Activated CD8-positive, alpha-beta memory T cell treated with anti-CD3 and anti-CD28 coated beads, Interleukin-2, amount 50 U/mL, for 24 hours (primary cell): Measurements from ENCODE around the gene LFNG.

ENCODE experiments used
- DNase-seq: peaks from one replicate; pipeline ENCODE4 v3.0.0-alpha.2; 2020; ENCODE audit errors: extremely low read depth

LFNG gene, protein sequence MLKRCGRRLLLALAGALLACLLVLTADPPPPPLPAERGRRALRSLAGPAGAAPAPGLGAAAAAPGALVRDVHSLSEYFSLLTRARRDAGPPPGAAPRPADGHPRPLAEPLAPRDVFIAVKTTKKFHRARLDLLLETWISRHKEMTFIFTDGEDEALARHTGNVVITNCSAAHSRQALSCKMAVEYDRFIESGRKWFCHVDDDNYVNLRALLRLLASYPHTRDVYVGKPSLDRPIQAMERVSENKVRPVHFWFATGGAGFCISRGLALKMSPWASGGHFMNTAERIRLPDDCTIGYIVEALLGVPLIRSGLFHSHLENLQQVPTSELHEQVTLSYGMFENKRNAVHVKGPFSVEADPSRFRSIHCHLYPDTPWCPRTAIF

DNA sequence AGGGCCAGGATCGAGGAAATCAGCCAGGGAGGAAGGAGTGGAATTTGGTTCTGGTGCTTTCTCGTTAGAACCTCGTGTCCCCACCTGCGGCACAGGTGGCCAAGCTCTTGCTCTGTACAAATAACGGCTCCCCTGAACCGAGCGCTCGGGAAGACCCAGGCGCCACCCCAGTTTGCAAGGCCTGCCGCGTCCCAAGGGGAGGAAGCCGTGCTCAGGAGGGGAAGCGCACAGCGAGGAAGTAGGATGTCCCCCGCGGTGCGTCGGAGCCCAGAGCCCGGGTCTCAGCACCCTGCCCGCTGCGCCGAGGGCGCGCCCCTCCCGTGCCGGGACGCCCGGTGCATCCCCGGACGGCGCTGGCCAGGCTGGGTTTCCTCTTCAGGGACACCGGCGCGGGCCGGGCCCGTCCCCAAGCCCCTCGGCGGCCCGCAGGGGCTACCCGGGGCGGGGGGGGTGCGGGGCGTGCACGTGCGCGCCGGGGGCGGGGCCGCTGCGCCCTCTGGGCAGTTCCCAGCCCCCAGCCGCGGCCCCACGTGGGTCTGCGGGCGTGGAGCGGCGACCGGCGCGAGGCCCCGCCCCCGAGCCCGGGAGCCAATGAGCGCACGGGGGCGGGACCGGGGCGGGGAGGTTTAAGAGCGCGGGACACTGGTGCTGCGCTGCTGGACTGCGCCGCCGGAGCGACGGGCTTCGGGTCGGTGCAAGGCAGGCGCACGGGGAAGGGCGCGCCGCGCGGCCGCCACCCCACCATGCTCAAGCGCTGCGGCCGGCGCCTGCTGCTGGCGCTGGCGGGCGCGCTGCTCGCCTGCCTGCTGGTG, at the start of gene LFNG:
LFNG (plus strand) TSS at position 656 of the 812 bp plus-strand sequence; CDS start at position 744, 88 bp downstream.
- no peak for DNase-seq

DNA sequence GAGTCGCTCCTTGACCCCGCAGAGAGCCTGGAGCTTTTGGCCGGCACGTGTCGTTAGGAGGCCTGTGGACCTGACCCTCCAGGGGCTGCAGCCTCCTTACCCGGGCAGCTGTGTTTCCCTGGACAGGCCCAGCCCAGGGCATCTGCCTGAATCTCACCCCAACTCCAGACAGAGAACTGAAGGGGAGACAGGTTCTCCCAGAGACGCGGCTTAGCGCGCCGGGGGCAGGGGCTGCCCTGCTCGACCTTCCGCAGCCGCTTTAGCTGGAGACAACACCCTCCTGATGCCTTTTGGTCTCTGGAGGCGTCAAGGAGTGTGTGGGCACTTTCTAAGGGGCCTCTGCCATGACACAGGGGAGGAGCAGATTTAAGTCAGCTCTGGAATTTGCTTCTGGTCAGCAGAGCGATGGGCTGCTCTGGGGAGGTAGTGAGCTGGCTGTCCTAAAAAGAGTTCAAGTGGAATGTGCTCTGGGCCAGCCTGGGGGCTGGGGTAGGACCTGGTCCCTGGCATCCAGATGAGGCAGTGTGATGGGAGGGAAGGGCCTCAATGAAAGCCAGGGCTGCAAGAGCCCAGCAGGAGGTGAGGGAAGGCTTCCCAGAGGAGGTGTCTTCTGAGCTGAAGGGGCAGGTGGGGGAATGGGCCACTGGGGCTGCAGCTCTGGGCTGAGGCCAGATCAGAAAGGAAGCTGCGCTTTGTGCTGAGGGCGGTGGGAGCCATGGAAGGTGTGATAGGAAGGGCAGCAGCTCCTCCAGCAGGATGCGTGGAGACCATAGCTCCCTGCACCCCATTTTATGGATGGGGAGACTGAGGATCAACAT, 49.2 kb upstream of the LFNG start:
- DNase-seq: no peak

DNA sequence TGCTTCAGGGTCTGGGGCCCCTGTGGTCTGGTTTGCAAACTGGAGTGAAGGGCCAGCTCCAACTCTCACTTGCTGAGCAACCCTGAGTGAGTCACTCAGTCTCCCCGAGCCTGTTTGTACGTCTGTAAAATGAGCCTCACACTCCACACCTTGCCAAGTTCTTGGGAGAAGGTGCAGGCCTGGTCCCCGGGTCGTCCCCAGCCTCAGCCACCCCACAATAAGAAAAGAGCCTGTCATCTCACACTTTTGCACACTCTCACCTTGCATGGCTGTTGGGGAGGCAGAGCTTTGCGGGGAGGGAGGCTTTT, 48.6 kb upstream of the LFNG start:
- no peak for DNase-seq

DNA sequence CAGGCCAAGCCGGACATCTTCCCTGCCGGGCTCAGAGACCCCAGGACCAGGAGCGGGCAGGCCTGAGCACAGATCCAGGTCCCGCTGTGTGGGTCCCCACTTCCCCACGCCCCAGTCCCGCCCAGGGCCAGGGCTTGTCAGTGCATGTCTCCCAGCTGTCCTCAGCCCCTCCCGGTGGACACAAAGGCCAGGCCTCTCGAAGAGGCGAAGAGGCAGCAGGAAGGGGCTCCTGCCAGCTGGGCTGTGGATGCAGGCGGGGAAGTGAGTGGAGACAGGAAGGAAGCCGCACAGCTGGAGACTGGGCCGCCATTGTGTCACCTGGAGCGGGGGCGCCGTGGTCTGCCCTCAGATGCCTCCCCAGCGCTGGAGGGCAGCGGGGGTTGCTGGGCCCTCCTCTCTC, 48.2 kb upstream of the LFNG start:
- DNase-seq: no peak

DNA sequence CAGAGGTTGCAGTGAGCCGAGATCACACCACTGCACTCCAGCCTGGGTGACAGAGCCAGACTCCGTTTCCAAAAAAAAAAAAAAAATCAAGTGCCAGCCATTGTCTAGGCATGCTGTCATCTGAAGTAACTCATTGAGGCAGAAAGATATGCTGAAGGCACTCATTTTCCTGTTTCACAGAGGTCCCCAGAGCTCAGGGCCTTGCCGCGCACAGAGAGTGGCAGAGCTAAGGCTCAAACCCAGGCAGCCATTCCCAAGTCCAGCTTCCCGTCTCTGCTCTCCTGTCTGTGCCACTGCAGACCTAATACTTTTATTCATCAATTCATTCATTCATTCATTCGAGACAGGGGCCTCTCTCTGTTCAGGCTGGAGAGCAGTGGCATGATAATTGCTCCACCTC, 46.8 kb upstream of the LFNG start:
- DNase-seq: no peak

DNA sequence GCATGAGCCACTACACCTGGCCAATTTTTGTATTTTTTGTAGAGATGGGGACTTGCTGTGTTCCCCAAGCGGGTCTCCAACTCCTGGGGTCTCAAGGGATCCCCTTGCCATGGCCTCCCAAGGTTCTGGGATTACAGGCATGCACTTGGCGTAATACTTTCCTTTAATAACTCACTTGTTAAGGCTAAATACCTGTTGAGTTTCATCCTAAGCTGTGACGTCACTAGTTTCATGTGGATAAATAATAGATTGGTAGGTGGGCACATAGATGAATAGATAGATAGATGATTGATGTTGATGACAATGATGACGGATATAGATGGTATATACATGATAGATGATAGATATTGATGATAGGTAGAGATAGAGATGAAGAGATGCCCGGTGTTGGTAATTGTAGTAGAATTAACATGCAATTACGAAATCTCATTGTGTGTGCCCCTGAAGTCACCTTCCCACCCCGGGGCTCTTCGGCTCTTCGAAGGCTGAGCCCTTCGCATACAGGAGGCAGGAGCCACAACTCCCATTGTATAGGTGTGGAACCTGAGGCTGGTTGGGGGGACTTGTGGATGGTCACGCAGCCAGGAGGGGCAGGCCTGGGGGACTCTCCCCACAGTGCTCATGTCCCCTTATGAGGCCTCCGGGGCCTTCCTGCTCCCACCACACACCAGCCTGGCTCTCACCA, 45.9 kb upstream of the LFNG start:
- DNase-seq: no peak

DNA sequence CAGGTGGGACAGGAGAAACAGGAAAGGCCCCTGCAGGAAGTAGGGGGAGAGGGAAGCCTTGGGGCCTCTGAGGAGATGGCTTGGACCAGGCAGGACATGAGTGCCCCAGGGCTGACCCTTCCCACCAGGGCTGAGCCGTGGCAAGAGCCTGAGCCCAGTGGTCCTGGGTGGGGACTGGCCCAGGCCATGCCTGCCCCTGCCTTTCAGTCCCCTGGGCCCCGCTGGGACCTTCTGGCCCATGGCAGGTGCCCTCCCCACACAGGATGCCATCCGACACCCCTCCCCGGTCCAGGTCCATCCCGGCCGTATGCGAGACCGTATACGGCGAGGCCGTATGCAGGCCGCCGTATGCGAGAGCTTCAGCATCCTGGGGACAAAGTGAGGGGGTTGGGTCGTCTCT, 45.4 kb upstream of the LFNG start:
- no peak for DNase-seq

DNA sequence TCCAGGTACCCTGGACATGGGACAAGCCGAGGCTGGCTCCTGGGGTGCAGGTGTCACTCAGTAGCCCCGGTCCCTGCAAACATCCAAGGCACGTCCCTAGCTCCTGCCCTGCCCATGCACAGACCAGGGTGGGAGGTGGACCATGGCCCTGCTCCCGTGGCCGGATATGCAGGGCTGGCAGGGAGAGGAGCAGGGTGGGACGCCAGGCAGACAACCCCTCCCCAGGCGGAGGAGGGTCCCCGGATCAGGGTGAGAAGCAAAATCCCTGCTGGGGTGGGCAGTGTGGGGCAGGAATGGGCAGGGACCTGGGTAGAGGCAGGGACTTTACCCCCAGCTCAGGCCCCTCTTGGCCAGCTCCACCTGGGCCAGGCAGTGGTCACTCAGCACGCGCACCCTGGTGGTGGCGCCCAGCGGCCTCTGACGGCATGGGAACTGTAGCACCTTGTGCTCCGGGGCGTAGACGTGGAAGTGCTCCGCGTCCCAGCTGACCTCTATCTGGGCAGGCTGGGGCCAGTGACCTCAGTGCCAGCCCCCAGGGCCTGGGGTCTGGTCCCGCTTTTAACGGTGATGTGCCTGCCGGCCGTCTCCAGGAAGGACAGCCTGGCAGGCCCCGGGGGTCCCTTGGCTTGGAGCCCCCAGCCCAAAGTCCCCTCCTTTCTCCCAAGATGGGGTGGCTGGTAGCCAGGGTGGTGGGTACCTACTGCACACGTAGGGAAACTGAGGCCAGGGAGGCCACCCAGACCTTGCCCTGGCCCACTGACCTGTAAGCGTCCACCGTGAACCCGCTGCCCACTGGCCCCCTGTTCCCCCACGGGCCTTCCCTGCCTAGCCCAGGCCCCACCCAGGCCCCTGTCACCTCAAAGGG, 44.5 kb upstream of the LFNG start:
- no peak for DNase-seq

DNA sequence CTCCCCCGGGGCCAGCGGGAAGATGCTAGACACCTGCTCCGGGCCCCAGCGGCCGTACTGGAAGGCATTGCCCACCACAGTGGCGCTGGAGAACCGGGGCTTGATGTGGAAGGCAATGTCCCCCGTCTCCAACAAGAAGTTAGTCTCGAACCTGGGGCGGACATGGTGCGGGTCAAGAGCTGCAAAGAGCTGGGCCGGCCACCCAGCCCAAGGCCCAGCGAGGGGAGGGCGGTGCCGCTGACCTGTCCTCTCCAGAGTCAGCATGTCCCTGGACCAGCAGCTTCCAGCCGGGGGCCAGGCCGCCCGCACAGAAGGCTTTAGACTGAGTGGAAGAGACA, 43.9 kb upstream of the LFNG start:
- DNase-seq: no peak

DNA sequence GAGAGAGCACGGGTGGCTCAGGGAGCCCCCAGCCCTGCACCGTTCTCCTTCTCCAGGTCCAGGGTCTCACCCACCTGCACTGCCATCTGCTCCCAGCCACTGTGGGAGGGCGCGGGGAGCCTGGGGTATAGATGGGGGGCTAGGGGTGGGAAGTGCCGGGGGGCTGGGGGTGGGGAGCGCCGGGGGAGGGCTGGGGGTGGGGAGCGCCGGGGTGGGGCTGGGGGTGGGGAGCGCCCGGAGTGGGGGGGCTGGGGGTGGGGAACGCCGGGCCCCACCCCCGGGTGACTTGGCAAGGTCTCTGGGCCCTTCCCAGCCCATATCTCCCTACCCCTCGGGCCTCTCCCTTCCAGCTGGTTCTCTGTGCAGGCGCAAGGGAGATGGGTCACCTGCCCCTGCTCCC, 43.3 kb upstream of the LFNG start, which contains the start of gene GRIFIN:
GRIFIN (minus strand) TSS at position 101 of the 400 bp plus-strand sequence; CDS start at position 86, 15 bp downstream.
- no peak for DNase-seq

DNA sequence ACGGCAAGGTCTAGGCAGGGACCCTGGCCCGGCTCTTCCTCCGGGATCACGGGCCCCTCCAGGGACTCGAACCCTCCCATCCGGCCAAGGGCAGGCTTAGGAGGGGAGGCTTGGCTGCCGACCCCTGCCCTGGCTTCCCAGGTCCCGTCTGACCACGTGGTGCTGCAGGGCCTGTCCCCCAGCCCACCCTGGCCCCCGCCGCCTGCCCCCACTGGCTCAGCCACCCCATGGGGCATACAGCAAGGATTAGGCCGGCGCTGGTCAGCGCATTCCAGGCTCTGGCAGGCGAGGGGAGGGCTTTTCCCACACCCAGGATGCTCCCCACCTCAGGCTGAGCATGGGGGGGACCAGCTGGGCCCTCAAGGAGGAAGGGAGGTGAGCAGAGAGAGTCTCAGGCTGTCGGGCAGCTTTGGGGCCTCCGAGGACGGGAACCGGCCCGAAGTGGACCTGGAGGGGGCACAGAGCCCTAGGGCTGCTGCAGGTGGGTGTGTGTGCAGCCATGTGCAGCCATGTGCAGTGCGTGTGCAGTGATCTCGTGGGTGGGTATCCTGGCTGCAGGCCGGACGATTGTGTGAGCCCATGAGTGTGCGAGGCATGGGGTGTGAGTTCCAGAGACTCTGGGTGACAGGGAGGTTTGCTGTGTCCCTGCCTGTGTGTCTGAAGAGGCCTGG, 42.7 kb upstream of the LFNG start:
- no peak for DNase-seq

DNA sequence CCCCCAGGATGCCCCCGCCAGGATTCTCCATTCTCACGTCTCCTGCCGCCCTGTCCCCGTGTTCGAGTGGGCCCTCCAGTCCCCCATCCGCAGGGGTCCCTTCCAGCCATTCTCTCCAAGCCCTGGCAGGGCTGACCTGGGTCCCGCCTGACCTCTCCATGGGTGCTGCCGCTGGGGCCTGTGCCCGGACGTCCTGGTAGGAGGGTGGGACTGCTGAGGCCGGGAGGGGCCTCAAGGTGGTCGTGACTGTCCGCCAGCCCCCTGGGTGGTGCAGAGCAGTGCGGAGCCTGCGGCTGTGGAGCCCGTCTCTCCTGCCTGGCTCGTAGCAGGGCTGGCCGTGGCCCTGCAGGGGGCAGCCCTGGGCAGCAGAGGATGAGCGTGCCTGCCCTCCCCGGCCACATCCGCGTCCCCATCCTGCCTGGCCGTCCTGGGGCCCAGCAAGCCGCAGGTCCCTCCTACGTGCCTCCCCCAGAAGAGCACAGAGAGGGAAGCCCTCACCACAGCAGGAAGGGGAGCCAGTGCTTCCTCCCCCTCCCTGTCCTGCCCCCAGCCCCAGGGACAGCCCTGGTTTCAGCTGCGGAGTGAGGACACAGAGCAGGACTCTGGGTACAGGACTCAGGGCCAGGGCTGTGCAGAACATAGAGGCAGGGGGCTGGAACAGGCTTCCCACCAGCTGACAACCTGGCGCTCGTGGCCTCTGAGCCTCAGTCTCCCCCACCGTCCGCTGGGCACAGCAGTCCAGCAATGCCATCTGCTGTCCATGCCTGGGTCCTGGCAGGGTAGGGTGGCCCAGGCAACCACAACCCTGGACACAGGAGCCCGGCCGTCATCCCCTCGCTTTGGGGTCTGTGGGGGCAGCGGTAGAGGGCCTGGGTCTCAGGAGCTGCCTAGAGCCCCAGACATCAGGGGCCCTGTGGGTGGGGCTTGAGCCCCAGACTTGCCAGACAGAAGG, 41.9 kb upstream of the LFNG start:
- no peak for DNase-seq

DNA sequence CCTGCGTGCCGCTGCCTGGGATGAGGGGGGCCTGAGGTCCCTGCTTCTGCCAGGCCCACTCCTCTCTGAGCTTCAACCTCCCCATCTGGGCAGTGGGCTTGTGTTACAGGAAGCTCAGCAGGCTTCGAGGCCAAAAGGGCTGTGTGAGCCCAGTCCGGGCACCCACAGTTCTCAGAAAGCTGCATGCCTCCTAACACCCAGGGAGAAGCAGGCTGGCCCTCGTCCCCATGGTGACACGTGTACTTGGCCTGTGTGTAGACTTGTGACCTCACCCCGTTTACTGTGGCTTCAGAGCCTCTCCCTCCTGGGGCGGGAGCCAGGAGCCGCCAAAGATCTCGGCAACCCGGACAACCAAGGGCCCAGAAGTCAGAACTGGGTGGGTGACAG, 41.2 kb upstream of the LFNG start:
- DNase-seq: no peak

DNA sequence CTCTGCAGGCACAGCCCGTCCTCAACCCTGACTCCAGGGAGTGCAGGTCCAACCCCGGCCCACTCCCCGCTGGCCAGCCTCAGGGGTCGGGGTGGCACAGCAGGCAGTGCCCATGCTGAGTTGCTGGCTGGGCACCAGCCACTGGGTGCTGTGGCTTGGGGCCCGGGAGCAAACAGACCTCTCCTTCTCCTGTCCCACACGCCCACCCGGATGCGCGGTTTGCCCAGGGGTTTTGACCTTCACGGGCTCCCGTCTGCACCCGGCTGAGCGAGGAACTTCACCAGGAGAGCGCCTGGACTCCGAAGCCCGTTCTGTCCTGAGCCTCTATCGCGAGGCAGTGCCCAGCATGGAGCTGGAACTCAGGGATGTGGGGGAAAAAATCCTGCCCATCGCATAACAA, 40.8 kb upstream of the LFNG start:
- no peak for DNase-seq

DNA sequence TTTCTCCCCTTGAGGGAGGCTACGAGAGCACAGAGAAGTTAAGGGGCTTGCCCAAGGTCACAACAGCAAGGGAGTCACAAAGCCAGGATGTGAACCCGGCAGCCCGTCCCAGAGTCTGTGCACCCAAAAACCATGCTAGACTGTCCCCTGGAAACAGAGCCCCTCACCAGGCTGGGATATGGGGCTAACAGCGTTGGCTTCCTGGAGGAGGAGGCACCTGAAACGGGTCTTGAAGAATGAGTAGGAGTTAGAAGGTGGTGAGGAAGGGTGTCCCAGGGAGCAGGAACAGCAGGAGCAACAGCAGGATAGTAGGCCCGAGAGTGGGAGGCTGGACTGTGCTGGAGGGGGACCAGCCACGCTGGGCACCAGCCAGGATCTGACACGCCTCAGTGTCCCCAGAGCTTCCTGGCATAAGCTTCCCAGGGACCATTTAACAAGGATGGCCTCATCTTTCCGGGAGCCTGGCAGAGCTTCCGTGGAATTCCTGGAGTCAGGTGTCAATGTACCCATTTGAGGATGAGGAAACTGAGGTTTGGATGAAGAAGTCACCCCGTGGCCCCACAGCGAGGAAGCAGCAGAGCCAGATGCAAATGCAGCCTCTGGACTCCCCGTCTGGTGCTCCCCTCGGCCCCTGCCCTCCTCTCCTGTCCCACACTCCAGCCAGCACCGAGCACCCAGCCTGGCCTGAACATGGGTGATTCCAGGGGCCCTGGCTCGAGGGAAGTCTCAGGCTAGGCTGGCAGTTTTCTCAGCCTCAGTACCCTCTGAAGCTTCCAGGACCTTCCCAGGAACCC, 40.1 kb upstream of the LFNG start:
- no peak for DNase-seq

DNA sequence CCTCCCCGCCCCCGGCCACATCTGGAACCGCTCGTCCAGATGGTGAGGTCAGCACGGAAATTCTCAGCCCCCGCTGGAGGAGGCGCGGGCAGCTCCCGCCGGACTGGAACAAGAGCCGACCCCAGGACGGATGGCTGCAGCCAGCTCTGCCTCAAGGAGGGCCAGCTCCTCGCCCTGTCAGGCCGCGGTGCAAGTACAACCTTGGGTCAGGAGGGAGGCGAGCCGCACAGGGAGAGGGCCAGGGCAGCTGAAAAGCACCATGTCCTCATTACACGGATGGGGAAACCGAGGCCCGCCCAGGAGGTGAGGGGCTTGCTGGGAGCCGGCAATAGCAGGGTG, 39.5 kb upstream of the LFNG start:
- DNase-seq: no peak

DNA sequence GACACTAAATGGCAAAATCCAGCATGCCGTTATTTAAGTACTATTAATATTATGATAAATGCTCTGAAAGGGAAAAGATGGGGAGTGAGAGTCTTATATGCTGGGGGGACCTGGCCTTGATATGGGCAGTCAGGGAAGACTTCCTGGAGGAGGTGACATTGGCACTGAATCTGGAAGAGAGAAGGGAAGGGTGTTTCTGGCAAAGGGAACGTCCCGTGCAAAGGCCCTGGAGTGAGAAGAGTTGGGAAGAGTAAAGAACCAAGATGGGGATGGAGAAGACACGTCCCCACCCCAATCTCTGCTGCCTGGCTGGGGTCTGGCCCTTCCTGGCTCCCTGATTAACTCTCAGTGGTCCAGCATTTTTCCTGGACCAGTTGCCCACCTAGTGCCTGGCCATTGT, 38.4 kb upstream of the LFNG start:
- no peak for DNase-seq

DNA sequence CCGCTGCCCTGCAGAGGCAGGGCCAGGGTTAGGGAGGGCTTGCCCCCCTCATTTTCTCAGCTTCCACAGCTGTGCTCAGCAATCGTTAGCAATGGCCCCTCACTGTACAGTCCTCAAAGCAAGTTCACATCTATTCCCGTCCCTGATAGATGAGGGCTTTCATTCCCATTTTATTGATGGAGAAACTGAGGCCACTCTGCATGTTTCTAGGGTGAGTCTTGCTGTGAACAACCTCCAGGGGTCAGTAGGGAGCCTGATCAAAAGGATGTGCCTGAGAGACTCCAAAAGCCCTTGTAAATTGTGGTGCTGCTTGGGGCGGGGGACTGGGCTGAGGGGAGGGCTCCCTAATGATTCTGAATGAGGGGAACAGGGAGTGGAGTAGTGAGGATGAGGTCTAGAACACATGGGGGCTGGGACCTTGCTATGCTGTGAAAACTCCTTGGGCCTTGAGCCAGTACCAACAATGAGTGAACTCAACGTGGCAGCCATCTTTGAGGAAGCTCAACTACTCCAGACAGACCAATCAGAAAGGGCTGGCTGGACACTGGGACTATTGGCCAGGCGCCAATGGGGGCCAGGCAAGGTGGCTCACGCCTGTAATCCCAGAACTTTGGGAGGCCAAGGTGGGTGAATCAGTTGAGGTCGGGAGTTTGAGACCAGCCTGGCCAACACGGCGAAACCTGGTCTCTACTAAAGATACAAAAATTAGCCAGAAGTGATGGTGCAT, 36.7 kb upstream of the LFNG start:
- no peak for DNase-seq
